Left lung (tissue), 10 donors: ENCODE results near the gene COQ8A. TPM values are rescaled to one million over a fixed set of nuclear protein-coding genes. Genes with fewer than 3 reads are reported as not detected.
A peak's percentile ranks its signal among the peaks of the same experiment; 100 is the strongest.
"Not testable (repeated sequence)": the region's sequence is repeated elsewhere in the genome, so short reads cannot be mapped to it uniquely, and the experiment has no call there.

ENCODE experiments used
- ATAC-seq: fragments of 200-7000 bp; cut with Tn5 transposase; one replicate; pipeline ENCODE4 v1.9.1; 2020; ENCODE audit warnings: moderate library complexity
- DNase-seq, 4 donors: peaks; one replicate each; pipeline ENCODE4 v3.0.0-alpha.2; 2013 to 2020
- H3K27ac ChIP-seq, 2 donors: fragments of 200-600 bp; sonication (generic) in 1 of 2; one replicate each; pipeline versions ENCODE4 v1.5.0 to v1.8.0; 2020 to 2021
- H3K27me3 ChIP-seq, 2 donors: fragments of 200-600 bp; sonication (generic) in 1 of 2; one replicate each; pipeline versions ENCODE4 v1.5.0 to v1.8.0; 2020 to 2021
- H3K36me3 ChIP-seq, 2 donors: fragments of 200-600 bp; sonication (generic) in 1 of 2; one replicate each; pipeline versions ENCODE4 v1.5.0 to v1.8.0; 2020 to 2021
- H3K4me1 ChIP-seq, 2 donors: fragments of 200-600 bp; one replicate each; pipeline ENCODE4 v1.8.0; 2021
- H3K4me3 ChIP-seq, 2 donors: fragments of 200-600 bp; sonication (generic) in 1 of 2; one replicate each; pipeline versions ENCODE4 v1.5.0 to v1.8.0; 2020 to 2021; ENCODE audit warnings: mild to moderate bottlenecking in 1 of 2
- H3K9me3 ChIP-seq, 2 donors: fragments of 200-600 bp; sonication (generic) in 1 of 2; one replicate each; pipeline versions ENCODE4 v1.5.0 to v1.8.0; 2020 to 2021
- CTCF ChIP-seq, 2 donors: fragments of 200-600 bp; sonication (generic) in 1 of 2; IDR thresholded peaks; one replicate each; pipeline versions ENCODE4 v1.5.0 to v1.8.0; 2021; ENCODE audit warnings: antibody characterized with exemption in 2 of 2
- intact Hi-C, 2 donors: fragments of 100-400 bp; cut with DNase I; formaldehyde crosslinking; loops; one replicate each; pipeline versions ENCODE4 v1.11.2 to v1.14.2; 2022
- polyA plus RNA-seq, 6 donors: library from polyadenylated mRNA; unstranded; fragments of 120-200 nt; gene quantifications; one replicate each; pipeline ENCODE4 v1.2.1, GENCODE V29; 2013; ENCODE audit not compliant: insufficient read length in 6 of 6
- total RNA-seq, 2 donors: library from RNA; stranded (reverse); fragmentation: NEBNext Ultra II Directional; extraction: Animal tissue kit (Norgen Biotek cat#: 25700); gene quantifications; one replicate each; pipeline ENCODE4 v1.2.1, GENCODE V29; 2021
- donor health status: DM: no; HTN: yes; CAD: no.
- donor health status: DM: no; HTN: no; CAD: no.

COQ8A gene
- total and polyA plus RNA-seq, 8 donors: 14.5 to 41.5 (median 32.2) TPM

GRCh38 chr1:226994586-226995364, 54.7 kb downstream of the COQ8A start:
- H3K27ac ChIP-seq: no peak overlapping the region
- peaks cover 1 to 10% of the 10 kb centered on the region in 2 donors for H3K4me1 ChIP-seq
- no peak for TF ChIP-seq CTCF (IDR thresholded peaks at IDR 0.05)
- ATAC-seq (no peak), DNase-seq (no peak)
- H3K27me3 ChIP-seq: no peaks in the 10 kb centered on the region
- H3K36me3 ChIP-seq: peaks cover 0 to 17% of the 10 kb centered on the region in 2 donors
- intact Hi-C loops: no loop called here
- H3K9me3 ChIP-seq: no peaks in the 10 kb centered on the region
- H3K4me3 ChIP-seq: no peak overlapping the region

DNA sequence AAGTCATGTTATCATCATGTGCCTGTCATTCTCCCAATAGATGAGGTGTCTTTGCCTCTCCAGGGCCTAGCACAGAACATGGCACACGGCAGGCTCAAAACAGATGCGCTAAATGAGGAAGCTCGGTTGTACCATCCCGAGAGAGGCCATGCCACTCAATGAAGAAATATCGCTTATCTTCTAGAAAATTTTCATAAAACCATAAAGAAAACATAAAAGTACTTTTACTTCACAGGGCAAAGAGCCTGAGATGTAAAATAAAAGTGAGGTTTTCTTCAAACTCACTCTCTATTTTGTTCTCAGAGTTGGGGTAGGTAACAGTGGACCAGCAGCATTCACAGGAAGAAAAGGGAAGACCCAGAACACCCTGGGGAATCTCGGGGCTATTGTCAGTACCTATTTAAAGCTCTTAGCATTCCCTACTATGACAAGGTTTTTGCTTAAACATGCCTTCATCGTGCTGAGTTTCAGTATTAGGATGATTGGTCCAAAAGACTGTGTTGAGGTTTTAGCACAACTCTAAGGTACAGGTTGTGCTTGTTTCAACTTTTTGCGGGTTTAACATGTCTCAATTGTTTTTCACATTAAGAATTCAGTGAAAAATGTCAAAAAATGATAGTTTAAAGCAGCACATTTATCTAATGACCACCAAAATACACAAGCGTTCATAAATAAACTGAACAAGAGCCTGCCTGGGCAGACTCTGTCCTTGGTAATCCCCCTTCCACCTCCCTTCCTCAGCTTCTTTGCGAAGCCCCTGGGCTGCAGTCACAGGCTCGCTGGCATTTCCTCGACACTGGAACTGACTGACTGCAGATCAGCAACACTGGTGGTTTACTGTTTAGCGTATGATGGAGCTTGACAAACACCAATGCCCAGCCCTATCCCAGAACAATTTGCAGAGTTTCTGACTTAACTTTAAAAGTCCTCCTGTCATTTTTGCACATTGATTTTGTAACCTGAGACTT, 55.6 kb downstream of the COQ8A start:
- ATAC-seq (no peak), DNase-seq (no peak)
- intact Hi-C loops: no loop called here
- H3K27ac ChIP-seq: no peak overlapping the region
- no peaks in the 10 kb centered on the region for H3K9me3 ChIP-seq
- no peaks in the 10 kb centered on the region for H3K27me3 ChIP-seq
- H3K36me3 ChIP-seq: peaks cover 0 to 17% of the 10 kb centered on the region in 2 donors
- no peak overlapping the region for H3K4me3 ChIP-seq
- TF ChIP-seq CTCF (IDR thresholded peaks at IDR 0.05): no peak
- peaks cover 0 to under 1% of the 10 kb centered on the region in 2 donors for H3K4me1 ChIP-seq

- ATAC-seq, intact Hi-C loops: not testable (repeated sequence)
Measured at GRCh38 chr1:226999579-226999978, 59.5 kb downstream of the COQ8A start.

DNA sequence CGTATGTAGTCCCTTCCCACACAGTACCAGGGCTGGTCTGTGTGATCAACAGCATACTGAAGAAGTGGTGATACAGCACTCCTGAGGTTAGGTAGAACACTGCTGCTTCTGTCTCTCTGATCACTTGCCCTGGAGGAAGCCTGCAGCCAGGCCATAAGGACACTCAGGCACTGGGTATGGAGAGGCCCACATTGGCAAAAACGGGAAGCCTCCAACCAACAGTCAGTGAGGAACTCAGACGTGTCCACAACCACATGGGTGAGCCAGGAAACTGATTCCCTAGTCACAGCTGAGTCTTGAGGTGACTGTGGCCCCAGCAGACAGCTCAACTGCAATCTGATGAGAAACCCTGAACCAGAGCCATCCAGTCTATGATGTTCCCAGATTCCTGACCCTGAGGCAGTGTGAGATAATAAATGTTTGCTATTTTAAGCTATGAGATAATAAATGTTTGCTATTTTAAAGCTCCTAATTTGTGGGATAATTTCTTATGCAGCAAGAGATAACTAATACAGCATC, 62.5 kb downstream of the COQ8A start:
- Histone ChIP-seq H3K27me3 (no peaks in the 10 kb centered on the region), H3K4me3 (no peak overlapping the region), H3K9me3 (no peaks in the 10 kb centered on the region), H3K4me1 (no peaks in the 10 kb centered on the region), H3K36me3 (peaks cover 0 to 16% of the 10 kb centered on the region in 2 donors), H3K27ac (no peak overlapping the region)
- peak; percentile 29 for ATAC-seq
- DNase-seq: no peak
- TF ChIP-seq CTCF (IDR thresholded peaks at IDR 0.05): no peak
- intact Hi-C loops: no loop called here

More at GRCh38 chr1:226999579-226999978, 59.5 kb downstream of the COQ8A start:
- not testable (repeated sequence) for H3K4me1 ChIP-seq, H3K9me3 ChIP-seq, H3K4me3 ChIP-seq, DNase-seq, H3K27me3 ChIP-seq, H3K27ac ChIP-seq
- H3K36me3 ChIP-seq: peaks cover 0 to 20% of the 10 kb centered on the region in 2 donors

DNA sequence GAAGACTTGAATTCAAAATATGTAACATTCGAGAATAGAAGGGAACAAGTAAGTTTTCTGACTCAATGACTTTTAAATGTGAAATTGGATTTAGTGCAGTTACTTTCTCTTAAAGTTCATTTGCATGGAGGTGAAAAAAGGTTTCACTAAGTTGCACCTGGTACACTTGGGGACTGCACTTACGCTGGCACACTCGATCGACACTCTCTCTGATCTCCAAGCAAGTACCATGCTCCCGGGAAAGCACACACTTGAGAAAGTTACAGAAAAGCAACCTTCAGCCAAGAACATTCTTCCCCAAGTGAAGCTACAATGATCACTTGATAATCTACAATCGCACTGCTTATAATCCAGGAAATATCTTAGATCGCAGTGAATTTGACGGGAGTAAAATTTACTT, 63.1 kb downstream of the COQ8A start:
- no peak for DNase-seq

More for the DNA sequence above, 63.1 kb downstream of the COQ8A start:
- Histone ChIP-seq H3K27me3 (no peaks in the 10 kb centered on the region), H3K36me3 (peaks cover 0 to 16% of the 10 kb centered on the region in 2 donors), H3K27ac (no peak overlapping the region), H3K9me3 (no peaks in the 10 kb centered on the region), H3K4me3 (no peak overlapping the region), H3K4me1 (no peaks in the 10 kb centered on the region)
- intact Hi-C loops: no loop called here
- TF ChIP-seq CTCF (IDR thresholded peaks at IDR 0.05): no peak
- peak; percentile 91 for ATAC-seq
